Osteocyte (in vitro differentiated cells): ENCODE data around the gene FFAR3. TPM values are rescaled to one million over a fixed set of nuclear protein-coding genes. Genes with fewer than 3 reads are reported as not detected.
"Not testable (repeated sequence)": the region's sequence is repeated elsewhere in the genome, so short reads cannot be mapped to it uniquely, and the experiment has no call there.

ENCODE experiments used
- DNase-seq: peaks from one replicate; pipeline ENCODE4 v3.0.0; 2021; ENCODE audit warnings: mixed read lengths; ENCODE audit not compliant: unreplicated experiment; ENCODE audit errors: extremely low spot score
- H3K27ac Mint-ChIP-seq: one replicate; pipeline ENCODE4 v1.8.0; 2021; ENCODE audit warnings: mild to moderate bottlenecking, mixed read lengths; ENCODE audit not compliant: unreplicated experiment
- H3K27me3 Mint-ChIP-seq: one replicate; pipeline ENCODE4 v1.8.0; 2021; ENCODE audit warnings: mixed read lengths; ENCODE audit not compliant: unreplicated experiment
- H3K36me3 Mint-ChIP-seq: one replicate; pipeline ENCODE4 v1.8.0; 2021; ENCODE audit warnings: mixed read lengths; ENCODE audit not compliant: unreplicated experiment
- H3K4me1 Mint-ChIP-seq: one replicate; pipeline ENCODE4 v1.8.0; 2021; ENCODE audit warnings: mixed read lengths; ENCODE audit not compliant: unreplicated experiment
- H3K4me3 Mint-ChIP-seq: one replicate; pipeline ENCODE4 v1.8.0; 2021; ENCODE audit warnings: mild to moderate bottlenecking, moderate library complexity, mixed read lengths; ENCODE audit not compliant: unreplicated experiment
- H3K9me3 Mint-ChIP-seq: one replicate; pipeline ENCODE4 v1.8.0; 2021; ENCODE audit warnings: mixed read lengths; ENCODE audit not compliant: unreplicated experiment
- total RNA-seq: library from RNA; stranded (reverse); gene quantifications from 2 replicates; pipeline ENCODE4 v1.2.1, GENCODE V29; 2021
- TF ChIP-seq, protein P1 (sequence below): fragments of 200-600 bp; sonication (generic); IDR thresholded peaks from 2 replicates; pipeline ENCODE4 v1.5.0; 2021; ENCODE audit warnings: antibody characterized with exemption, mild to moderate bottlenecking, moderate library complexity

The FFAR3 gene
- total RNA-seq, 1 donor from 2014 or later = not detected

DNA sequence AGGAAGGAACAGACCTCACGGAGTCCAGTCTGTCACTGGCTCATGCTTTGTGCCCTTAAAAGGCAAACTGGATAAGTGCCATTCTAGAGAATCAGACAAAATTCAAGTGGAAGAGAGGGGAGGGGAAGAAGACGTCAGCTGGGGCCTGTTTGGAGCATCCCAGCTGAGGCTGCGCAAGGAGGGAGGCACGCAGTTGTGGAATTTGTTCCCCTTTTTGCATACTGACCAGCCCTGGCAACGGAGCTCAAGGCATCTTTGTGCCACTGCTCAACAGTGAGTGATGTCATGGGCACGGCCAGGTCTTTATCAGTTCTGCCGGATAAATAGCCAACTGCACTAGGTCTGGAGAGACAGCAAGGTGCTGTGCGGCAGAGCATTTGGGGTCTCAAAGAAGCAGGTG is 12.5 kb downstream of the FFAR3 start, which contains the start of gene GPR42:
Gene GPR42 (plus strand): TSS at position 347 of the 400 bp plus-strand sequence. CDS start 292 bp downstream, outside the sequence.
- Mint-ChIP-seq H3K27me3 (peaks cover 4% of the 10 kb centered on the region), H3K36me3 (no peaks in the 10 kb centered on the region), H3K27ac (no peak within 1 kb of the TSS), H3K9me3 (no peaks in the 10 kb centered on the region), H3K4me1 (no peaks in the 10 kb centered on the region), H3K4me3 (no peak within 1 kb of the TSS)
- TF ChIP-seq, protein P1, sequence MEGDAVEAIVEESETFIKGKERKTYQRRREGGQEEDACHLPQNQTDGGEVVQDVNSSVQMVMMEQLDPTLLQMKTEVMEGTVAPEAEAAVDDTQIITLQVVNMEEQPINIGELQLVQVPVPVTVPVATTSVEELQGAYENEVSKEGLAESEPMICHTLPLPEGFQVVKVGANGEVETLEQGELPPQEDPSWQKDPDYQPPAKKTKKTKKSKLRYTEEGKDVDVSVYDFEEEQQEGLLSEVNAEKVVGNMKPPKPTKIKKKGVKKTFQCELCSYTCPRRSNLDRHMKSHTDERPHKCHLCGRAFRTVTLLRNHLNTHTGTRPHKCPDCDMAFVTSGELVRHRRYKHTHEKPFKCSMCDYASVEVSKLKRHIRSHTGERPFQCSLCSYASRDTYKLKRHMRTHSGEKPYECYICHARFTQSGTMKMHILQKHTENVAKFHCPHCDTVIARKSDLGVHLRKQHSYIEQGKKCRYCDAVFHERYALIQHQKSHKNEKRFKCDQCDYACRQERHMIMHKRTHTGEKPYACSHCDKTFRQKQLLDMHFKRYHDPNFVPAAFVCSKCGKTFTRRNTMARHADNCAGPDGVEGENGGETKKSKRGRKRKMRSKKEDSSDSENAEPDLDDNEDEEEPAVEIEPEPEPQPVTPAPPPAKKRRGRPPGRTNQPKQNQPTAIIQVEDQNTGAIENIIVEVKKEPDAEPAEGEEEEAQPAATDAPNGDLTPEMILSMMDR = no peak
- peak; percentile 19 for DNase-seq

DNA sequence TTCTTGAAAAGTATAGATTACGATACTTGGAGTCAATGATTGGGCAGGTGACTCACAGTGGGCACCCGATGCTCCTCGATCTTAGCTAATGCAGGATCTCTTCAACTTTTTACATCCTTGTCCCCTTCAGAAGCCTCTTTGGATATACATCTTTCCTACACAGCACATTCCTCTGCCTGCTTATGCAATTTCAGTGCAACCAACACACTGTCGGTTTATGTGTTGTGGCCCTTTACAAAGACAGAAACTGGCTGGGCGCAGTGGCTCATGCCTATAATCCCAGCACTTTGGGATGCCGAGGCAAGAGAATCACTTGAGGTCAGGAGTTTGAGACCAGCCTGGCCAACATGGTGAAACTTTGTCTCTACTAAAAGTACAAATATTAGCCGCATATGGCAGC is 15.2 kb downstream of the FFAR3 start:
- TF ChIP-seq, protein P1 = no peak
- peak; percentile 48 for DNase-seq
- H3K36me3 Mint-ChIP-seq = no peaks in the 10 kb centered on the region
- no peaks in the 10 kb centered on the region for H3K4me1 Mint-ChIP-seq
- H3K27ac Mint-ChIP-seq = no peak overlapping the region
- H3K4me3 Mint-ChIP-seq = no peak overlapping the region
- H3K9me3 Mint-ChIP-seq = no peaks in the 10 kb centered on the region
- no peaks in the 10 kb centered on the region for H3K27me3 Mint-ChIP-seq

DNA sequence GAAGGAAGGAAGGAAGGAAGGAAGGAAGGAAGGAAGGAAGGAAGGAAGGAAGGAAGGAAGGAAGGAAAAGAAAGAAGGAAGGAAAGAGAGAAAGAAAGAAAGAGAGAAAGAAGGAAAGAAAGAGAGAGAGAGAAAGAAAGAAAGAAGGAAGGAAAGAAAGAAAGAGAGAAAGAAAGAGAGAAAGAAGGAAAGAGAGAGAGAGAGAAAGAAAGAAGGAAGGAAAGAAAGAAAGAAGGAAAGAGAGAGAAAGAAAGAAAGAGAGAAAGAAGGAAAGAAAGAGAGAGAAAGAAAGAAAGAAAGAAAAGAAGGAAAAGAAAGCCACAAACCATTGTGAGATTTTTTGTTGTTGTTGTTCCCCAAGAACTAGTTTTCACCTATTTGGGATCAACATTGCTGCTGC is 15.8 kb downstream of the FFAR3 start:
- H3K4me3 Mint-ChIP-seq, DNase-seq, H3K27ac Mint-ChIP-seq, H3K27me3 Mint-ChIP-seq, H3K4me1 Mint-ChIP-seq, H3K36me3 Mint-ChIP-seq, H3K9me3 Mint-ChIP-seq: not testable (repeated sequence)

DNA sequence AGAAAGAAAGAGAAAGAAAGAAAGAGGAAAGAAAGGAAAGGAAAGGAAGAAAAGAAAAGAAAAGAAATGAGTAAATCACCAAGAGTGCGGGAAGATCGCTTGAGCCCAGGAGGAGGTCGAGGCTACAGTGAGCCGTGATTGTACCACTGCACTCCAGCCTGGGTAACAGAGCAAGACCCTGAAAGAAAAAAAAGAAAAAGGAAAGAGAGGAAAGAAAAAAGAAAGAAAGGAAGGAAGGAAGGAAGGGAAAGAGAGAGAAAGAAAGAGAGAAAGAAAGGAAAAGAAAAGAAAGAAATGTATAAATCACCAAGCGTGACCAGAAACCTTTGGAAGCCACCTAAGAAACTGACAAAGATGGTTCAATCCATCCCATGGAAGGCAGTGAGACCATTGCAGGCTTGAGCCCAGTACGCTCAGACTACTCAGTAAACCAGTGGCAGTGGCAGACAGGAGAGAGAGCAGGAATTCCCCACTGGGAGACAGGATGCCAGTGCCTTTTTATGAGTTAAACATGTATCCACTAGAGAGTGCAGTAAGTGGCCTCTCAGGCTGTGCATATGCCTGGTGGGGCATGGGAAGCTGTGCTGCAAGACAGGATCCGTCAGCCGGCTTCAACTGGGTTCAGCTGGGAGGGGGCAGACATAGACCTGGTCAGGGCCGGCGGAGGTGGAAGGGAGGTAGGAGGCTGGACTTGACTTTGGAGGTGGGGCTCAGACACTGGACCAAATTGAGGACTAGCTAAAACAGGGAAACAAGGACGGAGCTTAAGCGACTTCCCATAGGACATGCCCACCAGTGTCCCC is 17.4 kb downstream of the FFAR3 start:
- H3K4me1 Mint-ChIP-seq = no peaks in the 10 kb centered on the region
- no peak overlapping the region for H3K4me3 Mint-ChIP-seq
- H3K27ac Mint-ChIP-seq = no peak overlapping the region
- no peaks in the 10 kb centered on the region for H3K27me3 Mint-ChIP-seq
- TF ChIP-seq, protein P1 = no peak
- H3K36me3 Mint-ChIP-seq = no peaks in the 10 kb centered on the region
- H3K9me3 Mint-ChIP-seq = no peaks in the 10 kb centered on the region
- DNase-seq = peak; percentile 82

DNA sequence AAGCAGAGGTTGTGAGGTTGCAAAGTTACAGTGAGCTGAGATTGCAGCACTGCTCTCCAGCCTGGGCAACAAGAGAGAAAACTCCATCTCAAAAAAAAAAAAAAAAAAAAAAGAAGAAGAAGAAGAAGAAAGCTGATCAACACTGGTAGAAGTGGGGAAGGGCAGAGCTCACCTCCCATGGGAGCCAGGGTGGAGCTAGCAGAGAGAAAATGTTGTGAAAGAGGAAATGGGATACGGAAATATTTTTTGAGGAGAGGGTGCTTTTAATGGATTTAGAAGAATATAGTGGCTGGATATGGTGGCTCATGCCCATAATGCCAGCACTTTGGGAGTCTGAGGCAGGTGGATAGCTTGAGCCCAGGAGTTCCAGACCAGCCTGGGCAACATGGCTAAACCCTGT is 19.4 kb downstream of the FFAR3 start:
- Mint-ChIP-seq H3K4me1 (no peaks in the 10 kb centered on the region), H3K27me3 (no peaks in the 10 kb centered on the region), H3K36me3 (no peaks in the 10 kb centered on the region), H3K4me3 (no peak overlapping the region), H3K9me3 (no peaks in the 10 kb centered on the region), H3K27ac (no peak overlapping the region)
- peak; percentile 25 for DNase-seq
- TF ChIP-seq, protein P1 = no peak
